ENCODE results near the gene SPACA9. TPM values are rescaled to one million over a fixed set of nuclear protein-coding genes. Genes with fewer than 3 reads are reported as not detected.

SPACA9 gene
- total RNA-seq, 6 experiments from 2014 or later: 0.86 to 2.0 (median 1.3) TPM

GRCh38 chr9:132846109-132846917 lies 32.4 kb upstream of the SPACA9 start:
- no peak overlapping the region for H3K27ac ChIP-seq
- H3K36me3 ChIP-seq: no peaks in the 10 kb centered on the region
- H3K4me3 ChIP-seq: no peak overlapping the region
- no peak for DNase-seq
- WGBS (ENCODE audit: insufficient coverage, low coverage, low lambda C conversion rate, missing lambda C conversion rate): 67% methylated on average over 4 of the region's 12 CpGs
- no peak for TF ChIP-seq POLR2A (IDR thresholded peaks at IDR 0.05)
- no peak for TF ChIP-seq CTCF (IDR thresholded peaks at IDR 0.05)
- ATAC-seq: no peak
- no peaks in the 10 kb centered on the region for H3K27me3 ChIP-seq
- H3K4me1 ChIP-seq: no peaks in the 10 kb centered on the region
- no peaks in the 10 kb centered on the region for H3K9me3 ChIP-seq
- intact Hi-C loops (cut with DNase I): no loop called here

GRCh38 chr9:132846918-132847515 lies 31.7 kb upstream of the SPACA9 start:
- no peaks in the 10 kb centered on the region for H3K4me1 ChIP-seq
- ATAC-seq: no peak
- H3K27ac ChIP-seq: no peak overlapping the region
- H3K36me3 ChIP-seq: no peaks in the 10 kb centered on the region
- H3K27me3 ChIP-seq: no peaks in the 10 kb centered on the region
- H3K9me3 ChIP-seq: no peaks in the 10 kb centered on the region
- no peak for DNase-seq
- WGBS (ENCODE audit: insufficient coverage, low coverage, low lambda C conversion rate, missing lambda C conversion rate): 75% methylated on average over 4 of the region's 15 CpGs
- intact Hi-C loops (cut with DNase I): no loop called here
- TF ChIP-seq CTCF (IDR thresholded peaks at IDR 0.05) (no peak), POLR2A (IDR thresholded peaks at IDR 0.05) (no peak)
- no peak overlapping the region for H3K4me3 ChIP-seq

DNA sequence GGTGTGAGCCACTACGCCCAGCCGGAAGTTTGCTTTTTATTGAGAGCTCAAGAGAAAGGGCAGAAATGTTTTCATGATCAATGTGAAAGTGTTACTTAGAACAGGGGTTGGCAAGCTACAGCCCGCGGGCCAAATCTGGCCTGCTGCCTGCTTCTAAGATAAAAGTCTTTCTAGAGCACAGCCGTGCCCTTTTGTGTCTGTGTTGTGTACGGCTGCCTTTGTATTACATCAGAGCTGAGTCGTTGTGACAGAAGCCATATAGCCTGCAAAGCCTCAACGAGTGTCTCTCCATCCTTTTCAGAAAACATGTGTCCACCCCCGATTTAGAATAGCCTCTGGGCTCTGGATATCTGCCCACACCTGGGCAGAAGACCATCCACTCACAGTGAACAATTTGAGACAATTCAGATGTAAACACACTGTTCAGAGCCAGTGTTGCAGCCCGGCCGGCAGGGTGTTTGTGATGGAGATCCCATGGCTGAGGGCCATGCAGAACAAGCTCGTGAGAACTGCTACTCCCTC lies 29.5 kb upstream of the SPACA9 start:
- WGBS (ENCODE audit: insufficient coverage, low coverage, low lambda C conversion rate, missing lambda C conversion rate): 70% methylated on average over 2 of the region's 12 CpGs
- DNase-seq: no peak
- Histone ChIP-seq H3K27ac (no peak overlapping the region), H3K9me3 (no peaks in the 10 kb centered on the region), H3K4me1 (no peaks in the 10 kb centered on the region), H3K4me3 (no peak overlapping the region), H3K36me3 (no peaks in the 10 kb centered on the region), H3K27me3 (no peaks in the 10 kb centered on the region)
- ATAC-seq: peak in 3 of 4 donors; percentile 46 to 75 (median 69)
- intact Hi-C loops (cut with DNase I): no loop called here
- TF ChIP-seq POLR2A (IDR thresholded peaks at IDR 0.05) (no peak), CTCF (IDR thresholded peaks at IDR 0.05) (no peak)

DNA sequence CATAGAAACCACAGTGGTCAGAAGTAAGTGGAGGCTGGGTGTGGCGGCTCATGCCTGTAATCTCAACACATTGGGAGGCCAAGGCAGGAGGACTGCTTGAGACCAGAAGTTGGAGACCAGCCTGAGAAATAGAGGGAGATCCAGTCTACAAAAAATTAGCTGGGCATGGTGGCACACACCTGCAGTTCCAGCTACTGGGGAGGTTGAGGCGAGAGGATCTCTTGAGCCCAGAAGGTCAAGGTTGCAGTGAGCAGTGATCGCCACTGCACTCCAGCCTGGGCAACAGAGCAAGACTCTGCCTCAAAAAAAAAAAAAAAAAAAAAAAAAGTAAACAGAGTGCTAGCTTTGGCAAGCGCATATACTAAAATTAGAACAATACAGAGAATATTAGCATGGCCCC lies 25.2 kb upstream of the SPACA9 start:
- H3K36me3 ChIP-seq: no peaks in the 10 kb centered on the region
- no peaks in the 10 kb centered on the region for H3K27me3 ChIP-seq
- no peaks in the 10 kb centered on the region for H3K4me1 ChIP-seq
- TF ChIP-seq POLR2A (IDR thresholded peaks at IDR 0.05): no peak
- TF ChIP-seq CTCF (IDR thresholded peaks at IDR 0.05): no peak
- no peaks in the 10 kb centered on the region for H3K9me3 ChIP-seq
- H3K27ac ChIP-seq: no peak overlapping the region
- 80% methylated on average over 4 of the region's 4 CpGs for WGBS (ENCODE audit: insufficient coverage, low coverage, low lambda C conversion rate, missing lambda C conversion rate)
- ATAC-seq (no peak), DNase-seq (no peak)
- H3K4me3 ChIP-seq: no peak overlapping the region
- intact Hi-C loops (cut with DNase I): no loop called here

Measured in right lobe of liver (tissue), 6 donors.